Vagina (tissue), 2 donors: Measurements from ENCODE around the gene FBLN1.

Experiments used
- CTCF ChIP-seq, 3 experiments: fragments of 450-650 bp in 2 of 3; fragments of 200-600 bp in 1 of 3; sonication (generic) in 1 of 3; IDR thresholded peaks; one replicate each; pipeline ENCODE4 v1.5.1; 2017 to 2019; ENCODE audit warnings: antibody characterized with exemption in 3 of 3, mild to moderate bottlenecking in 2 of 3, moderate library complexity in 2 of 3
- POLR2A ChIP-seq, 2 donors: fragments of 450-650 bp; IDR thresholded peaks; one replicate each; pipeline ENCODE4 v1.6.1; 2017; ENCODE audit warnings: antibody characterized with exemption in 2 of 2, mild to moderate bottlenecking in 2 of 2, moderate library complexity in 2 of 2

- TF ChIP-seq CTCF (IDR thresholded peaks at IDR 0.05) (no peak), POLR2A (IDR thresholded peaks at IDR 0.05) (no peak)
These were observed 24.8 kb downstream of the FBLN1 start for GRCh38 chr22:45527456-45527855.
